SU-DHL-6 (cell line): ENCODE results near the gene GNA14.

Experiments
- EZH2phosphoT487 ChIP-seq: fragments of 200-600 bp; sonication (generic), shearing (Covaris generic); conservative IDR thresholded peaks from 2 replicates; pipeline ENCODE4 v1.6.1; 2018; ENCODE audit warnings: mild to moderate bottlenecking, antibody characterized with exemption, low read length, moderate library complexity, mixed read lengths
- TF ChIP-seq, protein P1 (sequence below): fragments of 200-600 bp; sonication (generic); IDR thresholded peaks from one replicate; pipeline ENCODE4 v1.5.1; 2017; ENCODE audit warnings: antibody characterized with exemption, mild to moderate bottlenecking, low read length, moderate library complexity; ENCODE audit not compliant: insufficient read depth, poor library complexity, severe bottlenecking

DNA sequence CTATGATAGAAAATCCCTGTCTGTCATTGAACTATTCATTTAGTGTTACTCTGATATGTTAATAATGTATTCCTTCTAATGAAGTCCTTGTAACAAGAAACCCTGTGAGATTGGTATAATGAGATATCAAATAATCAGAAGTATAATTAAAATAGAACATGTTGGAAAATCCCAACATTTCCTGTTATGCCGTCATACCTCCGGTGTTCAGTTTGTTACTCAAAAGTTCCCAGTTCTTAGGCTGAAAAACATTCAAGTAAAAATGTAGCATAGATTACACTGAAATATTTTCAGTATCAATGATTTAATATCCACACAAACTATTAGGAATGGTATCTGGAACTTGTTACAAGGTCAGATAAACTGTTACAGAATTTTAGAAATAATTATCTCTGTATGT lies 227.5 kb downstream of the GNA14 start:
- TF ChIP-seq, protein P1, sequence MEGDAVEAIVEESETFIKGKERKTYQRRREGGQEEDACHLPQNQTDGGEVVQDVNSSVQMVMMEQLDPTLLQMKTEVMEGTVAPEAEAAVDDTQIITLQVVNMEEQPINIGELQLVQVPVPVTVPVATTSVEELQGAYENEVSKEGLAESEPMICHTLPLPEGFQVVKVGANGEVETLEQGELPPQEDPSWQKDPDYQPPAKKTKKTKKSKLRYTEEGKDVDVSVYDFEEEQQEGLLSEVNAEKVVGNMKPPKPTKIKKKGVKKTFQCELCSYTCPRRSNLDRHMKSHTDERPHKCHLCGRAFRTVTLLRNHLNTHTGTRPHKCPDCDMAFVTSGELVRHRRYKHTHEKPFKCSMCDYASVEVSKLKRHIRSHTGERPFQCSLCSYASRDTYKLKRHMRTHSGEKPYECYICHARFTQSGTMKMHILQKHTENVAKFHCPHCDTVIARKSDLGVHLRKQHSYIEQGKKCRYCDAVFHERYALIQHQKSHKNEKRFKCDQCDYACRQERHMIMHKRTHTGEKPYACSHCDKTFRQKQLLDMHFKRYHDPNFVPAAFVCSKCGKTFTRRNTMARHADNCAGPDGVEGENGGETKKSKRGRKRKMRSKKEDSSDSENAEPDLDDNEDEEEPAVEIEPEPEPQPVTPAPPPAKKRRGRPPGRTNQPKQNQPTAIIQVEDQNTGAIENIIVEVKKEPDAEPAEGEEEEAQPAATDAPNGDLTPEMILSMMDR, result no peak
- TF ChIP-seq EZH2phosphoT487, result no peak
